ENCODE data around the gene SLCO2A1.

Gene SLCO2A1

GRCh38 chr3:133880886-133881455 lies 148.8 kb downstream of the SLCO2A1 start:
- DNase-seq = no peak

GRCh38 chr3:133880287-133880686 lies 149.4 kb downstream of the SLCO2A1 start:
- no peak for DNase-seq

GRCh38 chr3:133878518-133878917 lies 151.2 kb downstream of the SLCO2A1 start:
- DNase-seq = no peak

Data from CD4-positive, alpha-beta T cell treated with Interleukin-6 for 4 hours (primary cell).